ENCODE measurements around the gene DTD1.

- TF ChIP-seq CTCF (conservative IDR thresholded peaks at IDR 0.05; ENCODE audit: low read depth, low read length) (no peak), EZH2 (IDR thresholded peaks at IDR 0.05; ENCODE audit: borderline replicate concordance, low read depth, low read length, poor library complexity, severe bottlenecking) (no peak)
Observed at GRCh38 chr20:18754030-18754652, 166.3 kb downstream of the DTD1 start.

Data from A673 (cell line).